NT2/D1 (cell line): ENCODE measurements around the gene ZFAND5.

Experiments used
- DNase-seq: peaks from one replicate; pipeline ENCODE4 v3.0.0-alpha.2; 2011; ENCODE audit warnings: low read depth, low spot score
- H3K27me3 ChIP-seq: 2 replicates; pipeline ENCODE4 v1.6.0; 2011; ENCODE audit warnings: mild to moderate bottlenecking; ENCODE audit not compliant: insufficient read length, insufficient read depth
- H3K36me3 ChIP-seq: 2 replicates; pipeline ENCODE4 v1.6.1; 2011; ENCODE audit warnings: mild to moderate bottlenecking, low read length, mixed read lengths; ENCODE audit not compliant: insufficient read depth, insufficient read length
- H3K4me1 ChIP-seq: 2 replicates; pipeline ENCODE4 v1.5.1; 2011; ENCODE audit not compliant: insufficient read depth, insufficient read length
- H3K4me3 ChIP-seq: 2 replicates; pipeline ENCODE4 v1.5.1; 2011; ENCODE audit warnings: low read depth; ENCODE audit not compliant: insufficient read length
- H3K9ac ChIP-seq: 2 replicates; pipeline ENCODE4 v1.6.0; 2011; ENCODE audit warnings: low read depth; ENCODE audit not compliant: insufficient read length
- H3K9me3 ChIP-seq: 2 replicates; pipeline ENCODE4 v1.5.1; 2011; ENCODE audit warnings: mild to moderate bottlenecking, low read length; ENCODE audit not compliant: insufficient read depth
- SUZ12 ChIP-seq: IDR thresholded peaks from 2 replicates; pipeline ENCODE4 v1.6.1; 2011; ENCODE audit not compliant: insufficient read length, insufficient read depth; ENCODE audit errors: extremely low read depth
- YY1 ChIP-seq: IDR thresholded peaks from 2 replicates; pipeline ENCODE4 v1.6.1; 2011; ENCODE audit not compliant: insufficient read length, insufficient read depth
- ZNF274 ChIP-seq: IDR thresholded peaks from 2 replicates; pipeline ENCODE4 v1.6.1; 2011; ENCODE audit warnings: mild to moderate bottlenecking, low read depth, low read length

The ZFAND5 gene

DNA sequence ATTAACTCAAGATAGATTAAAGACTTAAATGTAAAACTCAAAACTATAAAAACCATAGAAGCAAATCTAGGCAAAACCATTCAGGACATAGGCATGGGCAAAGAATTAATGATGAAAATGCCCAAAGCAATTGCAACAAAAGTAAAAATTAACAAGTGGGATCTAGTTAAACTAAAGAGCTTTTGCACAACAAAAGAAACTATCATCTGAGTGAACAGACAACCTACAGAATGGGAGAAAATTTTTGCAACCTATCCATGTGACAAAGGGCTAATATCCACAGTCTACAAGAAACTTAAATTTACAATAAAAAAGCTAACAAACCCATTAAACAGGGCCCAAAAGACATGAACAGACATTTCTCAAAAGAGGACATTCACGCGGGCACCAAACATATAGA is 34.4 kb upstream of the ZFAND5 start:
- Histone ChIP-seq H3K36me3 (no peaks in the 10 kb centered on the region), H3K27me3 (no peaks in the 10 kb centered on the region), H3K9me3 (no peaks in the 10 kb centered on the region), H3K4me1 (no peaks in the 10 kb centered on the region), H3K9ac (no peak overlapping the region), H3K4me3 (no peak overlapping the region)
- TF ChIP-seq YY1 = no peak
- no peak for TF ChIP-seq SUZ12
- TF ChIP-seq ZNF274 = no peak
- no peak for DNase-seq

DNA sequence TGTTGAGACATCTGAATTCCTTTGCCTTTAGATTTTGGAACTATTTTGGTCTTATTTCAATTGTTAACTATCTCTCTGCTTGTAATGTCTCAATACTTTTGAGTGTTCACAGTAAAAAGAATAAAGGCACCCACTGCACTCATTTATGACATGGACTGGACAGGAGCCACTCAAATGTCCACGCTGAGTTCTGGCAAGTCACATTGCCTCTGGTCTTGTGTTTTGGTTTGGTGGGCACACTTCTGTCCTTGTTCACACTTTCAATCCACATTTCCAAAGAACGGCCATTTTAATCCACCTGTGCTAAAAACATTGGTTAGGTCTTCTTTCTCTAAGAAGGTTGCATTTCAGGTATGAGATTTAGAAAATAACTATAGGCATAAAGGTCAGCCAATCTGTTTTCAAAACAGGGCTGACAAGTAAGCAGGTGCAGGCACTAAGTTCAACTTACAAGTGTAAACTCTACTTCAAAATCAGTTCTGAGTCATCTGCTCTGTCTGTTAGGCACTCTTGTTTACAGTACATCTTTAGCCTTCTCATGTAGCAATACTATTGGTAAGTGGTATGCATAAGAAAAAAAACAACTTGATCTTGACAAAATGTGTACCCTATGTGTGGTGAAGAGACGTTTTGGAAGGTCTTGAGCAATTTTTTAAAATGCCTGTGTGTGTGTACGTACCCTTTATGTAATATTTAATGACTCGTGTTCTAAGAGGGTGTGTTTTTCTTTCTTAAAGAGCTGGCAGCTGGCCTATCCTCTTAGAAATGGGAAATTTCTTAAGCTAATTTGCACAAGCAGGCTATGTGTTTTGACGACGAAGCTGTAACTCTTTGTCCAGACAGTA is 31.5 kb upstream of the ZFAND5 start:
- H3K27me3 ChIP-seq = no peaks in the 10 kb centered on the region
- H3K9ac ChIP-seq = no peak overlapping the region
- TF ChIP-seq ZNF274 (no peak), SUZ12 (no peak), YY1 (no peak)
- H3K9me3 ChIP-seq = no peaks in the 10 kb centered on the region
- H3K36me3 ChIP-seq = no peaks in the 10 kb centered on the region
- no peak overlapping the region for H3K4me3 ChIP-seq
- no peaks in the 10 kb centered on the region for H3K4me1 ChIP-seq
- DNase-seq = no peak

GRCh38 chr9:72394066-72394465 is 29.1 kb upstream of the ZFAND5 start:
- H3K36me3 ChIP-seq = no peaks in the 10 kb centered on the region
- DNase-seq = no peak
- H3K9me3 ChIP-seq = no peaks in the 10 kb centered on the region
- TF ChIP-seq YY1 = no peak
- no peak for TF ChIP-seq ZNF274
- no peak overlapping the region for H3K4me3 ChIP-seq
- H3K9ac ChIP-seq = no peak overlapping the region
- H3K4me1 ChIP-seq = no peaks in the 10 kb centered on the region
- H3K27me3 ChIP-seq = no peaks in the 10 kb centered on the region

- Histone ChIP-seq H3K9ac (no peak overlapping the region), H3K4me1 (no peaks in the 10 kb centered on the region), H3K27me3 (no peaks in the 10 kb centered on the region), H3K36me3 (no peaks in the 10 kb centered on the region), H3K4me3 (no peak overlapping the region), H3K9me3 (no peaks in the 10 kb centered on the region)
- no peak for DNase-seq
- TF ChIP-seq SUZ12 (no peak), YY1 (no peak), ZNF274 (no peak)
Measured at GRCh38 chr9:72390907-72391306, 25.9 kb upstream of the ZFAND5 start.

DNA sequence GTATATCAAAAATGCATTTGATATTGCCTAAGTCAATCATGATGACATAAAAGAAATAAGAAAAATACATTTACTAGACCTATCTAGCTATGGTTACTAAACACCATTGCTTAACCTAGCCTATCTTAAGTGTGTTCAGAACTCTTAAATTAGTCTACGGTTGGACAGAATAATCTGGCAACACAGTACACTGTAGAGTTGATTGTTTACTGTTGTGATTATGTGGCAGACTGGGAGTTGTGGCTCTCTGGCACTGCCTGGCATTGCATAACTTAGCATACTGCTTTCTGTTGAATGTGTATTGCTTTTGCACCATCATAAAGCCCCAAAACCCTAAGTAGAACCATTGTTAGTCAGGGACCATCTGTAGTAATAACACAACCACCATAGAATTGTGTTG is 21.2 kb upstream of the ZFAND5 start:
- H3K4me1 ChIP-seq = no peaks in the 10 kb centered on the region
- H3K4me3 ChIP-seq = no peak overlapping the region
- TF ChIP-seq YY1 (no peak), SUZ12 (no peak), ZNF274 (no peak)
- no peaks in the 10 kb centered on the region for H3K36me3 ChIP-seq
- no peak for DNase-seq
- H3K9ac ChIP-seq = no peak overlapping the region
- H3K27me3 ChIP-seq = no peaks in the 10 kb centered on the region
- no peaks in the 10 kb centered on the region for H3K9me3 ChIP-seq

DNA sequence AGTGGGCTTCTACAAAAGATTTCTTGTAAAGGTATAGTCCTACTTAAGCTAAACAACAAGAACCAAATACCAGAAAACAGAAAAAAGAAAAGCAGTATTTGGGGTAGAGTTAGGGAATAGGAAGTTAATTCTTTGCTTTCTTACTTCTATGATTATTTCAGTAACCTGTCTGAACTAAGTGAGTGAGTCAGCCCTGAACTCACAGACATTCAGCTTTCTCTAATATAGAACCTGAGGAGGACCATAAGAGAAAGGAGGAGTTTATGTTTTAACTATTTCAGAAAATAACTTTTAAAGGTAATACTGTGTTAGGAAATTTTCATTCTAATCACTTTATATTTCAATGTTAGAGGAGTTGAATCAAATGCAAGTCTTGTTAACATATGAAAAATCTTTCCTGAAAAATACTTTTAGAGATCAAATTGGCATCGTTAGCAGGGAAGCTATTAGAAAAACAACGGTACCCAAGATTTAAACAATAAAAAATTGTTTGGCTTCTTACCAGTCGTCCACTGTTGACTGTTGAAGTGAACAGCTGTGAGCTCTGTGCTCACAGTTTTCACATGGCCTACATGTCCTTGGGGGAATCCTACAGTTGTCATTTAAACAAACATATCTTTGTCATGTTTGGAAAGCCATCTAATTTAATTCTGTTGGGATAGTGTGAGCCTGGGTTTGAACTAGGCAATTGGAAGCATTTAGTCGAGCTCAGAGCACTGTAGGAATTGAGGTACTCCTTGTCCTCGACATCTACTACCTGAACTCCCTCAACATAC is 19.9 kb upstream of the ZFAND5 start:
- no peaks in the 10 kb centered on the region for H3K27me3 ChIP-seq
- no peaks in the 10 kb centered on the region for H3K9me3 ChIP-seq
- no peak overlapping the region for H3K9ac ChIP-seq
- H3K4me1 ChIP-seq = no peaks in the 10 kb centered on the region
- no peak overlapping the region for H3K4me3 ChIP-seq
- DNase-seq = no peak
- TF ChIP-seq YY1 = no peak
- TF ChIP-seq ZNF274 = no peak
- TF ChIP-seq SUZ12 = no peak
- no peaks in the 10 kb centered on the region for H3K36me3 ChIP-seq

GRCh38 chr9:72383978-72384709 is 19.1 kb upstream of the ZFAND5 start:
- Histone ChIP-seq H3K4me1 (no peaks in the 10 kb centered on the region), H3K27me3 (no peaks in the 10 kb centered on the region), H3K36me3 (no peaks in the 10 kb centered on the region), H3K9ac (no peak overlapping the region), H3K9me3 (no peaks in the 10 kb centered on the region), H3K4me3 (no peak overlapping the region)
- DNase-seq = no peak
- TF ChIP-seq ZNF274 = no peak
- TF ChIP-seq YY1 = no peak
- no peak for TF ChIP-seq SUZ12
